ENCODE data around the gene RCOR2. TPM values are rescaled to one million over a fixed set of nuclear protein-coding genes. Genes with fewer than 3 reads are reported as not detected.

RCOR2 gene
- total RNA-seq, 1 donor from 2014 or later: 2.7 TPM

- no peak for DNase-seq (ENCODE audit: low spot score)
Observed at GRCh38 chr11:63923319-63923718, 6.4 kb upstream of the RCOR2 start.

GRCh38 chr11:63922673-63923192 lies 5.8 kb upstream of the RCOR2 start:
- no peak for DNase-seq (ENCODE audit: low spot score)

- DNase-seq (ENCODE audit: low spot score): no peak
Observed at GRCh38 chr11:63920939-63921417, 4.0 kb upstream of the RCOR2 start.

DNA sequence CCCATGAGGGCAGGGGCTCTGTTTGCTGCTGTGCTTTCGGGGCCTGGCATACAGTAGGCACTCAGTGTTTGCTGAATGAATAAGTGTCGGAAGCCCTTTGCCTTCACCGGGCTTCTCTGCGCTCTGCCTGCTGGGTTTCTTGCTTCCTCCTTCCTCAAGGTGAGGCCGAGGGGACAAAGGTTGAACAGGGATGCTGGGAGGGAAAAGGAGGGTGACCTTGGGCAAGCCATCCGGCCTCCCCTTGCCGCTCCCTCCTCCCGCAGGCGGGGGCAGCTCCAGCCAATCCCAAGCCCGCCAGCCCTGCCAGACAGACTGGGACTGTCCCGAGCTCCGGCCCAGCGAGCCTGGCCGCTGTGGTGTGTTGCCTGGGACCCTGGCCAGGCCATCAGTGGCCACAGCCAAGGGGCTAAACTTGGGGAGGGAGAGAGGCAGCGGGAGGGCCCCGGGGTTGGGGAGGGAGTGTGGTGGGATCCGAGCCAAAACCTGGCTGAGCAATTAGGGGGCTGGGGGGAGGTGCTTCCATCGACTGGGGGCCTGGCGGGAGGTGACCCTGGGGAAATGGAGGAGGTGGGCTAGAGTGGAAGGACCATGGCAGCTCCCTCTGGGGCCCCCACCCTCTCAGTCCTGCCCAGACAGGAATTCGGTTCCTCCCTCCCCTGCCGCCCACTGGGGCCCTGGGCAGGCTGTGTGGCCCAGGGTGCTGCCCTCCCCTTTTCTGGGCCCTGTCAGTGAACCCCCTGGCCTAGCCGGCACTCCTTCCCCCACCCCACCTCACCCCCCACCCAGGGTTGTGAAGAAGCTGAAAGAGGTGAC lies 3.4 kb upstream of the RCOR2 start:
- peak; percentile 86 for DNase-seq (ENCODE audit: low spot score)

- no peak for DNase-seq (ENCODE audit: low spot score)
Observed at GRCh38 chr11:63919267-63920125, 2.5 kb upstream of the RCOR2 start.

DNA sequence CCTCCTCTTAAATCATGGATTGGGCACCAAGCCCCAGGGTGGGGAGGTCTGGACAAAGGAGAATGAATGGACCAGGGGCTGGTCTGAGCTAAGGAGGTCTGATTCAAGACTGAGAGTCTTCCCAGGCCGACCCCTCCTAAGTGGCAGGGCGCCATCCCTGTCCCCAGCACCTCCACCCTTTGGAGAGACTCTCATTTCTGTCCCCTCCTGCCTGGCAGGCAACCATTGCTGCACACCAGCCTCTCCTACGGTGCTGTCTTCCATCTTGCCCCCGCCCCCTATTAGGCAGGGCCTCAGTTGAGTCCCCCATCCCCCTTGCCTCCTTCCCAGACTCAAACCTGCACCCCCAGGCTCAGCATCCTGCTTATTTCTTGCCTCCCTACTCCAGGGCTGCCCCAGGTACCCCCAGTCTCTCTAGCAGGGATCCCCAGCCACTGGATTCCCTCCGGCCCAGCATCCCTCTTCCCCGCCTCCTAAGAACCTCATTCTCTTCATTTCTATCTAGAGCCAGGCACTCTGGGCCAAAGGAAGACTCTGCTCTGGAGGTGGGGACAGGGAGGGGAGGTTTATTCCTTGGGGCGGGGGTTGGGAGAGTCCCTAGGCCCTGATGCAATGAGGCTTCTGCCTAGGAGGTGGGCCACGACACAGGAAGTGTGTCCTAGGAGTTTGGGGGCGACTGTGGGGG lies 1.7 kb upstream of the RCOR2 start:
- DNase-seq (ENCODE audit: low spot score): no peak

DNA sequence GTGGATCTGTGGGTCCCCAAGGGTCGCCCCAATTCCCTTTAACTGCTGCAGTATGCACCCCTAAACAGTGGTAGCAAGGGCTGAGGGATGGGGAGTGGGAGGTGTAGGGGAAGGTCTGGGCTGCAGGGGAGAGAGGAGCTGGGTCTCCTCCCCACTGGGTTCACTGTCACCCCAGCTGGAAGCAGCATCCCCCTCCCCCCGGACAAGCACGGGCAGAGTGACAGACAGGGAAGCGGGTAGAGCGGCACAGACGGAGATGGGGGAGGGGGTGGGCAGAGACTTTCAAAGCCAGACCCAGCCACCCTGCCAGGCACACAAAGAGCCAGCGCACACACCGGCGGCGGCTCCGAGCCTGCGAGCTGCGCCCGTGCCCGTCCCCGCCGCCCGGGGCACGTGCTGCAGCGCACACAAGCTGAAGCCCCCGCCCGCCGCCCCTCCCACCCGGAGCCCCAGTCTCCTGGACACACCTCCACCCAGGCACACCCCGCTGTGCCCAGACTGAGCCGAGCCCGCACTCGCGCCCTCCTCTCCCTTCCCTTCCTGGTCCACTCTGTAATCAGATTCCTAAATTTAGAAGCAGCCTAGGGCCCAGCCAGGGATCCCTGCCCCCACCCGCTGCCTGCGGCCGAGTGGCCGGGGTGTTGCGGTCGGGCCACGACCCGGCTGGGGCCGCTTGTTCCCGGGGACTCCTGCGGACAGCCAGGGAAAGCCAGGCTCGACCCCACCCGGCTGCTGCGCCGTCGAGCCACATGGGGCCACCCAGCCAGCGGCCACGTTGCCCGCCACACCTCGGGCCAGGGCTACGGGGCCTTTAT lies 935 bp upstream of the RCOR2 start:
- peak; percentile 31 for DNase-seq (ENCODE audit: low spot score)

GRCh38 chr11:63915961-63916836 lies 765 bp downstream of the RCOR2 start:
- DNase-seq (ENCODE audit: low spot score): no peak

DNA sequence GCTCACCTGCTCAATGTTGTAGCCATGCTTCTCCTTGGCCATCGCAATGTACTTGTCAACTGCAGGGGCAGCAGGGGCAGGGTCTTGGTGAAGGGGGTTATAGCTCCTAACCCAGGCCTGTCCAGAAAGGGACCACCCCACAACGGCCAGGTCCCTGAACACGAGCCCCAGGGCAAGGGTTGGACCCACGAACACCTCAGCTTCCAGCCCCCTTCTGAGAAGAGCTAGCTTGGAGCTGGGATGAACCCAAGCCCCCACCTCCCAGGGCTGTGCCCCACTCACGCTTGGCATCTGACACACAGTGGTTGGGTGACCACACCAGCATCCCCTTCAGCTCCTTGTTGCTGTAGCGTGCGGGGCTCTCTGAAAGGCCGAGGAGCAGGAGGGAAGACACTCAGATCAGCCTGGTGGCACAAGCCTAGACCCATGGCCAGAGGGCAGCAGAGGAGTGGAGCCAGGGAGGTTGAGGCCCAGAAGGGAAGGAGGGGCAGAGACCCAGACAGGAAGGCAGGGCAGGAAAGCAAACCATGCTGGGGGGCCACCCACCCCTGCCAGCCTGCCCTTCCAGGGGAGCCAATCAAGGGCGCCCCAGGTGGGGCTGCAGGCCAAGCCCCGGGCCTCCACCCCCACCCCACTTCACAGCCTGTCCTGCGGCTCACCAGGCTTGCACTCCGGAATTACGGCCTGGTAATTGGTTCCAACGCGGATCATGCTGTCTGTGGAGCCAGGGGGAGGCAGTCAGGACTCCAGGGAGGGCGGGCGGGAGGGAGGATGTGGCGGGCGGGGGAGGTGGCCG lies 1.9 kb downstream of the RCOR2 start:
- no peak for DNase-seq (ENCODE audit: low spot score)

- no peak for DNase-seq (ENCODE audit: low spot score)
Observed at GRCh38 chr11:63913866-63914830, 2.8 kb downstream of the RCOR2 start.

GRCh38 chr11:63912678-63913077 lies 4.3 kb downstream of the RCOR2 start:
- no peak for DNase-seq (ENCODE audit: low spot score)

DNA sequence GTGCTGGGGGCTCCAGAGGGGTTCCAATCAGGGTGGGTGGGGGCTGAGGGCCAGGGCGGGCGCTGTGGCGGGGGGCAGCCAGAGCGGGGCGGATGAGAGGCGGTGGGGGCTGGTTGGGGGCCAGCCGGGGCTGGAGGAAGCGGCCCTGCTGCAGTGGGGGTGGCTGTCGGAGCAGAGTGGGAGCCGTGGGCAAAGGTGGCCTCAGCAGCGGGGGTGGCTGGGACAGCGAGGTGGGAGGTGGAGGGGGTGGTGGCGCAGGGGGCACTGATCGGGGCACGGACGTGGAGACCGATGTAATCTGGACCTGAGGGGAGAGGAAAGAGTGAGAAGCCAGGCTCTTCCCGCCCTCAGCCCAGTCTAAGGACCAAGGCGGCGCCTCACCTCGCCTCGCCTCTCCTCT lies 5.1 kb downstream of the RCOR2 start:
- no peak for DNase-seq (ENCODE audit: low spot score)

DNA sequence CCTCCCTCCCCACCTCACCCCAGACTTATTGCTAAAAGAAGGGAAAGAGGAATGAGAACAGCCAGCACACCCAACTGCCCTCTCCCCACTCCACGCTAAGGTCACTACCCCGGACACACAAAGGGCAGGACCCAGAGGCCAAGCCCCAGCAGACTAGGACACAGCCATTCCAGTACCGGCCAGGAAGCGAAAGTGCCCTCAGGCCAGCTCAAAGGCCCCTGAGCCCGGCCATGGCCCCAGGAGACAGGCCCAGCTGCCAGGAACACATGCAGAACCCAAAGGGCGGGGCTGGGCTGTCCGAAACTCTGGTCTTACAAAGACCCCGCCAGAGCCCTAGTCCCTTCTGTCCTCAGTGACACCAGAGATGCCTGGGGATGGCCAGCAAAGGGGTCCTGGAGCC lies 5.5 kb downstream of the RCOR2 start:
- DNase-seq (ENCODE audit: low spot score): no peak

GRCh38 chr11:63910675-63911074 lies 6.3 kb downstream of the RCOR2 start:
- no peak for DNase-seq (ENCODE audit: low spot score)

GRCh38 chr11:63909591-63910506 lies 7.1 kb downstream of the RCOR2 start:
- no peak for DNase-seq (ENCODE audit: low spot score)

- no peak for DNase-seq (ENCODE audit: low spot score)
Observed at GRCh38 chr11:63908631-63909401, 8.1 kb downstream of the RCOR2 start.

Data from mucosa of gallbladder (tissue), 1 donor.